A549 treated with Hydrocortisone at 1 μM for 4 hours (cell line): ENCODE data around the gene EIF2AK2. TPM values are rescaled to one million over a fixed set of nuclear protein-coding genes. Genes with fewer than 3 reads are reported as not detected.

Experiments
- total RNA-seq: library from RNA; stranded (reverse); fragments of 200-300 nt; extraction: Qiagen RNA extraction; gene quantifications from 5 replicates; pipeline ENCODE4 v1.2.3, GENCODE V29; 2022

The EIF2AK2 gene
- total RNA-seq = 16.7 to 34.6 TPM (median 22.1 TPM) in 5 replicates

DNA sequence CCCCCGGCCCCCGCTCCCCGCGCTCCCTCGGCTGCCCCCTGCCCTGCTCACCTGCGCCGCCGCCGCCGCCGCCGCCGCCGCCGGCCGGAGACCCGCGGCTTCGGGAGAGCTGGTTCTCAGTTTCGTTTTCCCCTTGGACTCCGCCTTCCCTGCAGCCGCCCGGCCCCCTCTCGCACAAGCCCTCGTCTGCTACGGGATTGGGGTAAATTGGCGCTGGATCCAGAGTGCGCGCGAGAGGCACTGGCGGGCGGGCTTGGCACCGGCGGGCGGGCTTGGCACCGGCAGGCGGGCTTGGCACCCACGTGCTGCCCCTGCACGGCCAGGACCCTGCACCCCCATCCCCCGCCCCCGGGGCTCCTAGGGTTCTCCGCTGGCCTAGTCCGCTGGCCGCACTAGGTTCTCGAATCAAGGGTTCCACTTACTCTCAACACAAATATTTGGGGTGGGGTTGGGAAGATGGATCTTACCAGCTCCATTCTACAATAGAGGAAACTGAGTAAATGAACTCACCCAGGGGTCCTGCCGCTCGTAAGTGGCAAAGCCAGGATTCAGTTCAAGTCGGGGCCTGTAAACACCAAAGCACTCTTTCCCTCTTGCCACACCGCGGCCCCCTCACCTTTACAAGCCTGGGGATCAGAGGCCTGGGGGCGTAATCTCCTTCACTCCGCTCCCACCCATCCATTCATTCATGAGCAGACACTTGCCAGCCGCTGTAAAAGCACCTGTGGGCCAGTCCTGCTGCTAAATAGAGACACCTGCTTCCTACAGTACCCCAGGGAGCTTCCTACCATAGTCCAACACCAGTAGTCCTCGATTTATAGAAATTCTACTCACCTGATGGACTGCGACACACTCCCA, at the start of gene EIF2AK2:
Gene EIF2AK2 (minus strand): TSS at position 124 of the 858 bp plus-strand sequence. CDS start 9,174 bp downstream, outside the sequence.

DNA sequence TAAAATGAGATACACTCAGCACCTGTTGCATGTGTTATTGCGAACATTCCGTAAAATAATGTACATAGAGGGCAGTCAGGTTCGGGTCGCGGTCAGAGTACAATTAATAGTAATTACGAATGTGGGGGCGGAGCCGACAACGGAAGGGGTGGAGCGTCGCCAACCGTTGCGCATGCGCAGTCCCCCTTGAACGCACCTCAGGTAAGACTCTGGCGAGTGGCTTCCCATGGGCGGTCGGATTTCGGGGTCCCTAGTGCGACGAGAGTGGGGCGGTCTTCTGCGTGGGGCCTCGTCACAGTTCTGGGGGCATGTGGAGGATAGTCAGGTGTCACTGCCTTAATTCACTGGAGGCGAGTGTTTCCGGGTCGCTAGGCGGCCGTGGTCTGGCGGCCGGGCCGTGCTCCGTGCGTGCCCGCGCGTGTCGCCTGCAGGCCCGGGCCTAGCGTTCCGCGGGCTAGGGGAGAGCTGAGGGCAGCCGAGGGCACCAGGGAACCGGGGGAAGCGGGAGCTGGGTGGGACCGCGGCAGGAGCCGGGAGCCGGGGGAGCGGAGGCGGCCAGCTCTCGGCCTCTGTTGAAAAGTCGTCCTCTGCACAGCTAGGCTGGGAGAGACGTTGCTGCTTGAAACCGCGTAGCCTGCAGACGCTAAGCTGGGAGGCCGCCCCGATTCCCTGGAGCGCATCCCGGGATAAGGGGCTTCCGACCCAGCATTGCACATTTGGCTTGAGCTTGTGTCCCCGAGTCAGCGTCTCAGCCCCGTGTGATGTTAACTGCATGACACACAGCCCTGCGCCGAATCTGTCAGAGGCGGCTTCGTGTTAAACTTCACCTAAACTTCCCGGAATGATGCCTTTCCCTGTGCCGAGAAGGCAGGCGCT, 39.8 kb upstream of the EIF2AK2 start, which contains the start of gene CEBPZOS:
Gene CEBPZOS (plus strand): TSS at position 177 of the 876 bp plus-strand sequence. CDS start 3,209 bp downstream, outside the sequence.

DNA sequence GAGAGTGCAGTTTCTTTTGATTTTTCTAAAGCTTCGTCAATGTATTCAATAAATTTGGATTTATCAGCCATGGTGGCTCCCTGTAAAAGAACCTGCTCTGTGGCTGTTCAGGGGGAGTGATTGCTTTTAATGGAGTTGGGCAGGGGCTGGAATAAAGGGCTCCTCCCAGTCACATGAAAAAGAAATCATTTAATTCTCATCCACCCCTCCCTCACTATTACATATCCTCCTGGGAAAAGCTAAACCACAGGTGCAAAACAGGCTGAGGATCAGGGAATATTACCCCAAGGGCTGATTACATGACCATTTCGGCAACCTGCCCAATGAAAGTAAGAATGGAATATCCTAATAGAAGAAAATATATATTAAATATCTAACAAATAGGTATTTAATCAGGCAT, 31.8 kb upstream of the EIF2AK2 start, which contains the start of gene SULT6B1:
Gene SULT6B1 (minus strand): TSS at position 101 of the 400 bp plus-strand sequence. CDS start 30 bp downstream, at position 71.

GRCh38 chr2:37083873-37084794, 72.6 kb downstream of the EIF2AK2 start, which contains the start of the genes GPATCH11 and HEATR5B:
GPATCH11 (plus strand) TSS chr2:37084518; CDS start chr2:37088382, 3,864 bp downstream.
HEATR5B (minus strand) TSS chr2:37084372; CDS start chr2:37083414, 958 bp downstream.

Other genes starting within 250 kb of the EIF2AK2 start
- 10.9 to 18.1 TPM (median 16.5 TPM) in 5 replicates for gene STRN, start 190.4 kb downstream of the EIF2AK2 start, total RNA-seq
- gene HEATR5B, start 72.6 kb downstream of the EIF2AK2 start, total RNA-seq = 5.6 to 9.0 TPM (median 7.2 TPM) in 5 replicates
- gene GPATCH11, start 72.5 kb downstream of the EIF2AK2 start, total RNA-seq = 8.5 to 12.8 TPM (median 8.8 TPM) in 5 replicates
- not detected in 5 replicates for gene SULT6B1, start 31.7 kb upstream of the EIF2AK2 start, total RNA-seq
- 39.8 to 42.6 TPM (median 41.6 TPM) in 5 replicates for gene CEBPZOS, start 39.5 kb upstream of the EIF2AK2 start, total RNA-seq
- 63.0 to 86.2 TPM (median 70.9 TPM) in 5 replicates for gene CEBPZ, start 74.6 kb upstream of the EIF2AK2 start, total RNA-seq
- gene NDUFAF7, start 74.7 kb upstream of the EIF2AK2 start, total RNA-seq = 18.3 to 20.2 TPM (median 20.0 TPM) in 5 replicates
- 8.7 to 17.6 TPM (median 13.2 TPM) in 5 replicates for gene PRKD3, start 167.9 kb upstream of the EIF2AK2 start, total RNA-seq
- gene QPCT, start 187.7 kb upstream of the EIF2AK2 start, total RNA-seq = 19.8 to 23.6 TPM (median 21.4 TPM) in 5 replicates